Measurements from ENCODE around the gene MPST.
"Not testable (repeated sequence)": the region's sequence is repeated elsewhere in the genome, so short reads cannot be mapped to it uniquely, and the experiment has no call there.

MPST gene

GRCh38 chr22:37064553-37064952, 45.0 kb downstream of the MPST start:
- no peak overlapping the region for H3K27ac Mint-ChIP-seq
- peaks cover 1% of the 10 kb centered on the region for H3K36me3 Mint-ChIP-seq (ENCODE audit: low read depth)
- no peak for ATAC-seq
- no peaks in the 10 kb centered on the region for H3K9me3 Mint-ChIP-seq
- peaks cover 24% of the 10 kb centered on the region for H3K4me1 Mint-ChIP-seq
- no peak overlapping the region for H3K4me3 Mint-ChIP-seq
- no peak for DNase-seq
- H3K27me3 Mint-ChIP-seq: peaks cover 11% of the 10 kb centered on the region

- H3K4me3 Mint-ChIP-seq: no peak overlapping the region
- peaks cover 1% of the 10 kb centered on the region for H3K36me3 Mint-ChIP-seq (ENCODE audit: low read depth)
- no peak for DNase-seq
- peaks cover 18% of the 10 kb centered on the region for H3K4me1 Mint-ChIP-seq
- peaks cover 17% of the 10 kb centered on the region for H3K27me3 Mint-ChIP-seq
- H3K27ac Mint-ChIP-seq: no peak overlapping the region
- no peak for ATAC-seq
- H3K9me3 Mint-ChIP-seq: no peaks in the 10 kb centered on the region
Observed at GRCh38 chr22:37065180-37065579, 45.6 kb downstream of the MPST start.

- ATAC-seq (no peak), DNase-seq (no peak)
- Mint-ChIP-seq H3K4me1 (peaks cover 11% of the 10 kb centered on the region), H3K27me3 (peaks cover 21% of the 10 kb centered on the region), H3K36me3 (ENCODE audit: low read depth) (peaks cover 1% of the 10 kb centered on the region), H3K4me3 (no peak overlapping the region), H3K27ac (no peak overlapping the region), H3K9me3 (no peaks in the 10 kb centered on the region)
Observed at GRCh38 chr22:37065961-37066360, 46.4 kb downstream of the MPST start.

DNA sequence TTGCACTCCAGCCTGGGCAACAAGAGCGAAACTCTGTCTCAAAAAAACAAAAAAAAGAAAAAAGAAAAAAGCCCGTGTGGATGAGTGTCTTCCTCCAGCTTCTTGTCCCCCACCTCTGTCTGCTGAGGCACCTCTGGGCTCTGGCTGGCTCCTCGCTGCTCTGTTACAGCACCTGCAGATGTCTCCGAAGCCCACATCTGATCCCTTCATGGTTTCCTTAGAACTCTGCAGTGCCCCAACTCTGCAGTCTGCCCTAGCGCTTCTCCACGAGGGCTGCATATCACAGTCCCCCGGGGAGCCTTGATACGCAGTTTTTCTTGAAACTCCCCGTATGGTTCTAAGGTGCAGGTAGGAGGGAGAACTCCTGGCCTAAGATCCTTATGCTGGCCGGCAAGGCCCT, 47.9 kb downstream of the MPST start:
- Mint-ChIP-seq H3K27ac (no peak overlapping the region), H3K36me3 (ENCODE audit: low read depth) (peaks cover 1% of the 10 kb centered on the region), H3K9me3 (no peaks in the 10 kb centered on the region), H3K4me3 (no peak overlapping the region), H3K27me3 (peaks cover 21% of the 10 kb centered on the region), H3K4me1 (no peaks in the 10 kb centered on the region)
- ATAC-seq: no peak
- no peak for DNase-seq

- DNase-seq: no peak
- Mint-ChIP-seq H3K36me3 (ENCODE audit: low read depth) (peaks cover 1% of the 10 kb centered on the region), H3K27me3 (peaks cover 21% of the 10 kb centered on the region), H3K9me3 (no peaks in the 10 kb centered on the region), H3K27ac (no peak overlapping the region), H3K4me3 (no peak overlapping the region), H3K4me1 (no peaks in the 10 kb centered on the region)
- ATAC-seq: no peak
Observed at GRCh38 chr22:37068859-37069258, 49.3 kb downstream of the MPST start.

DNA sequence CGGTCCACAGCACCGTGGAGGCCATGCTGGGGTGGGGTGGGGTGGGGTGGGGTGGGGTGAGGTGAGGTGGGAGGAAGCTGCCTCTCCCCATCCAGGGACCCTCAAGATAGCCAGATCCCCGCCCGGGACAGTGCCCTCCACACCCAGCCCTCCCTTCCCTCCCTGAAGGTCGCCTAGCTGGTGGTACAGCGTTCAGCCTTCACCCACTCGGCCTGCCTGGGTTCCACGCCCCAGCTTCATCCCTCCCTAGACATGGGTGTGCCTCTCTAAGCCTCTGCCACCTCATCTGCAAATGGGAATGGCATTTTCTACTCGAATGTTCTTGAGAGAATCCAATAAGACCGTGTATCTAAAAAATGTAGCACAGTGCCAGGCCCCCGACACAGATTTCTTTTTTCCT, 49.8 kb downstream of the MPST start:
- ATAC-seq (no peak), DNase-seq (no peak)
- Mint-ChIP-seq H3K4me1 (no peaks in the 10 kb centered on the region), H3K4me3 (no peak overlapping the region), H3K9me3 (no peaks in the 10 kb centered on the region), H3K27me3 (peaks cover 22% of the 10 kb centered on the region), H3K36me3 (ENCODE audit: low read depth) (peaks cover 1% of the 10 kb centered on the region), H3K27ac (no peak overlapping the region)

GRCh38 chr22:37069719-37070118, 50.2 kb downstream of the MPST start:
- ATAC-seq (no peak), DNase-seq (no peak)
- peaks cover 1% of the 10 kb centered on the region for H3K36me3 Mint-ChIP-seq (ENCODE audit: low read depth)
- H3K9me3 Mint-ChIP-seq: no peaks in the 10 kb centered on the region
- H3K27ac Mint-ChIP-seq: no peak overlapping the region
- no peak overlapping the region for H3K4me3 Mint-ChIP-seq
- no peaks in the 10 kb centered on the region for H3K4me1 Mint-ChIP-seq
- H3K27me3 Mint-ChIP-seq: peaks cover 25% of the 10 kb centered on the region

GRCh38 chr22:37070334-37070733, 50.8 kb downstream of the MPST start:
- no peaks in the 10 kb centered on the region for H3K9me3 Mint-ChIP-seq
- no peak overlapping the region for H3K4me3 Mint-ChIP-seq
- ATAC-seq (no peak), DNase-seq (no peak)
- peaks cover 27% of the 10 kb centered on the region for H3K27me3 Mint-ChIP-seq
- H3K36me3 Mint-ChIP-seq (ENCODE audit: low read depth): peaks cover 1% of the 10 kb centered on the region
- no peaks in the 10 kb centered on the region for H3K4me1 Mint-ChIP-seq
- no peak overlapping the region for H3K27ac Mint-ChIP-seq

DNA sequence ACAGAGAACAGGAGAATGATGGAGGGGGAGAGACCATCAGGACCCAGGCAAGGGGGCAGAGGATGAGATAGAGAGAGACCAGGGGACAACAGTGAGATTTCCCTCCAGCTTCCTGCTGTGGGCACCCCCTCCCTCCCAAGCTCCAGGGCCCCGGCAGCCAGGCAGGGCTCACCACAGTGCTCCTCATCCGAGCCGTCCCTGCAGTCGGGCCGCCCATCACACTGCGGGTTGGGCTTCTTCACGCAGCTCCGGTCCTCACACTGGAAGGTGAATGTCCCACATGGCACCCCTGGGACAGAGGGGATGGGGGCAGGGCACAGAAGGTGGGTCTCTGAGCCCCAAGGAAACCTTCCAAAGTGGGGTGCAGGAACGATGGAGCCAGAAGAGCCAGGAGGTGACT, 51.2 kb downstream of the MPST start:
- Mint-ChIP-seq H3K9me3 (no peaks in the 10 kb centered on the region), H3K27ac (no peak overlapping the region), H3K4me3 (no peak overlapping the region), H3K27me3 (peaks cover 31% of the 10 kb centered on the region), H3K4me1 (no peaks in the 10 kb centered on the region), H3K36me3 (ENCODE audit: low read depth) (peaks cover 1% of the 10 kb centered on the region)
- DNase-seq (no peak), ATAC-seq (no peak)

DNA sequence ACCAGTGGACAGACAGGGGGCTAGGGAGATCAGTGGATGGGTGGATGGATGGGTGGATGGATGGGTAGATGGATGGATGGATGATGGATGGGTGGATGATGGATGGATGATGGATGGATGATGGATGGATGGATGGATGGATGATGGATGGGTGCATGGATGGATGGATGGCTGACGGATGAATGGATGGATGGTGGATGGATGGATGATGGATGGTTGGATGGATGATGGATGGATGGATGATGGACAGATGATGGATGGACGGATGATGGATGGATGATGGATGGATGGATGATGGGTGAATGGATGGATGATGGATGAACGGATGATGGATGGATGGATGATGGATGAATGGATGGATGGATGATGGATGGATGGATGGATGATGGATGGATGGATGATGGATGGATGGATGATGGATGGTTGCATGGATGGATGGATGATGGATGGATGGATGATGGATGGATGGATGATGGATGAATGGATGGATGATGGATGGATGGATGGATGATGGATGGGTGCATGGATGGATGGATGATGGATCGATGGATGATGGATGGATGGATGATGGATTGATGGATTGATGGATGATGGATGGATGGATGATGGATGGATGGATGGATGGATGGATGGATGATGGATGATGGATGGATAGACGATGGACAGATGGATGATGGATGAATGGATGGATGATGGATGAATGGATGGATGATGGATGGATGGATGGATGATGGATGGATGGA, 52.5 kb downstream of the MPST start:
- not testable (repeated sequence) for H3K27ac Mint-ChIP-seq; DNase-seq; ATAC-seq; H3K9me3 Mint-ChIP-seq; H3K4me1 Mint-ChIP-seq; H3K4me3 Mint-ChIP-seq; H3K36me3 Mint-ChIP-seq (ENCODE audit: low read depth)
- peaks cover 33% of the 10 kb centered on the region for H3K27me3 Mint-ChIP-seq

- H3K4me3 Mint-ChIP-seq: no peak overlapping the region
- DNase-seq (no peak), ATAC-seq (no peak)
- no peaks in the 10 kb centered on the region for H3K36me3 Mint-ChIP-seq (ENCODE audit: low read depth)
- no peaks in the 10 kb centered on the region for H3K9me3 Mint-ChIP-seq
- H3K27me3 Mint-ChIP-seq: peaks cover 32% of the 10 kb centered on the region
- H3K27ac Mint-ChIP-seq: no peak overlapping the region
- peaks cover 4% of the 10 kb centered on the region for H3K4me1 Mint-ChIP-seq
Observed at GRCh38 chr22:37072673-37073072, 53.1 kb downstream of the MPST start.

- H3K4me1 Mint-ChIP-seq: peaks cover 22% of the 10 kb centered on the region
- no peaks in the 10 kb centered on the region for H3K9me3 Mint-ChIP-seq
- ATAC-seq: no peak
- no peaks in the 10 kb centered on the region for H3K36me3 Mint-ChIP-seq (ENCODE audit: low read depth)
- H3K27me3 Mint-ChIP-seq: peaks cover 23% of the 10 kb centered on the region
- no peak overlapping the region for H3K27ac Mint-ChIP-seq
- no peak overlapping the region for H3K4me3 Mint-ChIP-seq
- no peak for DNase-seq
Observed at GRCh38 chr22:37074537-37074936, 55.0 kb downstream of the MPST start.

DNA sequence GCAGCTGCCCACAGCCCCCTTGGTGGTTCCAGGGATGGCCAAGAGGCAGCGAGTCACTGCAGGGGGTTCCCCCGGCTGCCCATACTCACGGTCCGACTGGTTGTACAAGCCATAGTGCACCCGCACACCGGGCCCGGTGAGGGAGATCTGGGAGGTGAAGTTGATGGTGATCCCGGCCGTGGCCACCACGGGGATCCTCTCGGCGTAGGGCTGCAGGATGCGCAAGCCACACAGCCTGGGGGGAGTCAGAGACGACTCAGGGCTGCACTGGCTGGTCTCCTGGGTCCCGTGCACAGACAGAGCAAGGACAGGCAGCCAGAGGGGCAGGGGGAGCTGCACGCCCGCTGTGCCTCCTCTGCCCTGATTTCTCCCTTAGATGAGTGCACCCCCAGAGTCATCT, 55.5 kb downstream of the MPST start:
- H3K4me1 Mint-ChIP-seq: peaks cover 27% of the 10 kb centered on the region
- no peaks in the 10 kb centered on the region for H3K9me3 Mint-ChIP-seq
- no peak for DNase-seq
- H3K4me3 Mint-ChIP-seq: no peak overlapping the region
- no peak for ATAC-seq
- H3K36me3 Mint-ChIP-seq (ENCODE audit: low read depth): no peaks in the 10 kb centered on the region
- no peak overlapping the region for H3K27ac Mint-ChIP-seq
- H3K27me3 Mint-ChIP-seq: peaks cover 18% of the 10 kb centered on the region

- no peak overlapping the region for H3K27ac Mint-ChIP-seq
- H3K4me3 Mint-ChIP-seq: no peak overlapping the region
- no peaks in the 10 kb centered on the region for H3K36me3 Mint-ChIP-seq (ENCODE audit: low read depth)
- no peak for ATAC-seq
- peaks cover 36% of the 10 kb centered on the region for H3K4me1 Mint-ChIP-seq
- no peak for DNase-seq
- peaks cover 13% of the 10 kb centered on the region for H3K27me3 Mint-ChIP-seq
- H3K9me3 Mint-ChIP-seq: no peaks in the 10 kb centered on the region
Observed at GRCh38 chr22:37075822-37076433, 56.4 kb downstream of the MPST start.

DNA sequence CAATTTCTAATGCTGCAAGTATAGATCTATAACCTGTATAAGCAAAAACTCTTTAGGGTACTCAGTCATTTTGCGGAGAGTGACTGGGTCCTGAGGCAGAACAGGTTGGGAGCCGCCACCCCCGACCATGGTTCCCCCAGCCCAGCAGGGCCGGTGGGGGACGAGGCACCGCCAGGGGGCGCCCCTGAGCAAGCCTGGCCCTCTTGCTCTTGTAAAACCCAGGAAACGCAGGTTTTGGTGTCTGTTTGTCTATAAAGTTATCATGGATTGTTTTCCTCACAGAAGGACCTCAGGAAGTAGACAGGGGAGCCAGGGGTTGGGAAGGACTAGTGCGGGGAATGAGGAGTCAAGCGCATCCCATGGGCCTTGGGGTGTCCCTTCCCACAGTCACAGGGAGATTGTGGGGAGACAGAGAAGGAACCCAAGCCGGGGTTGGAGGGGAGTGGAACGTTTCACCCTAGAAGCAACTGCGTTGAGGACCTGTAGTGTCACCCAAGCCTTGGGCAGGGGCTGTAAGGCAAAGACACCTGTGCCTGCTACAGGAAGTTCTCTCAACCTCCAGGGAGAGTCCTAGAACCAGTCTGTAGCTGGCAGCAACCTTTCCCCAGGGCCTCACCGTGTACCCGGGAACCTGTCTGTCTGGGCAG, 58.4 kb downstream of the MPST start:
- ATAC-seq (peak; percentile 25), DNase-seq (peak; percentile 93)
- H3K36me3 Mint-ChIP-seq (ENCODE audit: low read depth): no peaks in the 10 kb centered on the region
- H3K9me3 Mint-ChIP-seq: no peaks in the 10 kb centered on the region
- H3K27me3 Mint-ChIP-seq: peaks cover 13% of the 10 kb centered on the region
- H3K27ac Mint-ChIP-seq: peak overlapping the region; percentile 96
- peak overlapping the region; percentile 5 for H3K4me3 Mint-ChIP-seq
- peaks cover 56% of the 10 kb centered on the region for H3K4me1 Mint-ChIP-seq

Data from activated naive CD8-positive, alpha-beta T cell treated with anti-CD3 and anti-CD28 coated beads, Interleukin-2, amount 50 U/mL, for 24 hours (primary cell).